GM20431 (cell line): Measurements from ENCODE around the gene CCDC88C.
"Not testable (repeated sequence)": the region's sequence is repeated elsewhere in the genome, so short reads cannot be mapped to it uniquely, and the experiment has no call there.

Experiments
- in situ Hi-C: fragments of 300-500 bp; cut with MseI, MboI; formaldehyde crosslinking; loops from one replicate; pipeline ENCODE4 v1.15.0; 2020; ENCODE audit warnings: low sequenced_read_pairs; ENCODE audit not compliant: unreplicated experiment

The CCDC88C gene

GRCh38 chr14:91264151-91265150 is 153.2 kb downstream of the CCDC88C start:
- in situ Hi-C loops: no loop called here

- in situ Hi-C loops: no loop called here
These were observed 154.3 kb downstream of the CCDC88C start for GRCh38 chr14:91263329-91263728.

- in situ Hi-C loops: no loop called here
These were observed 155.6 kb downstream of the CCDC88C start for GRCh38 chr14:91261986-91262549.

GRCh38 chr14:91261115-91261514 is 156.5 kb downstream of the CCDC88C start:
- in situ Hi-C loops: no loop called here

- in situ Hi-C loops: no loop called here
These were observed 158.7 kb downstream of the CCDC88C start for GRCh38 chr14:91258876-91259275.

- in situ Hi-C loops: no loop called here
These were observed 159.5 kb downstream of the CCDC88C start for GRCh38 chr14:91258011-91258618.

GRCh38 chr14:91257328-91258010 is 160.2 kb downstream of the CCDC88C start:
- in situ Hi-C loops: no loop called here

GRCh38 chr14:91256661-91257060 is 161.0 kb downstream of the CCDC88C start:
- in situ Hi-C loops: no loop called here

GRCh38 chr14:91255026-91255695 is 162.5 kb downstream of the CCDC88C start:
- in situ Hi-C loops: no loop called here

GRCh38 chr14:91254461-91254860 is 163.2 kb downstream of the CCDC88C start:
- in situ Hi-C loops: no loop called here

GRCh38 chr14:91253795-91254323 is 163.8 kb downstream of the CCDC88C start:
- in situ Hi-C loops: no loop called here

GRCh38 chr14:91252871-91253794 is 164.5 kb downstream of the CCDC88C start:
- in situ Hi-C loops: no loop called here

- in situ Hi-C loops: no loop called here
These were observed 166.7 kb downstream of the CCDC88C start for GRCh38 chr14:91250912-91251311.

GRCh38 chr14:91249841-91250616 is 167.6 kb downstream of the CCDC88C start:
- in situ Hi-C loops: no loop called here

- in situ Hi-C loops: no loop called here
These were observed 171.4 kb downstream of the CCDC88C start for GRCh38 chr14:91246051-91246852.

- in situ Hi-C loops: not testable (repeated sequence)
These were observed 172.0 kb downstream of the CCDC88C start for GRCh38 chr14:91245616-91246015.

- in situ Hi-C loops: no loop called here
These were observed 172.6 kb downstream of the CCDC88C start for GRCh38 chr14:91245029-91245428.
